ENCODE measurements around the gene PHF24.
"Not testable (repeated sequence)": the region's sequence is repeated elsewhere in the genome, so short reads cannot be mapped to it uniquely, and the experiment has no call there.

Gene PHF24

GRCh38 chr9:35010351-35010958, 52.4 kb downstream of the PHF24 start:
- Histone ChIP-seq H3K4me1 (peaks cover 10% of the 10 kb centered on the region), H4K20me1 (no peaks in the 10 kb centered on the region), H3K27me3 (no peaks in the 10 kb centered on the region), H3K9ac (no peak overlapping the region), H3K9me3 (peaks cover 20% of the 10 kb centered on the region), H3K4me3 (no peak overlapping the region), H3K36me3 (peaks cover 13% of the 10 kb centered on the region), H3K27ac (no peak overlapping the region), H3K4me2 (no peak overlapping the region)
- no peak for TF ChIP-seq Cebpa-rat (IDR thresholded peaks at IDR 0.05)

DNA sequence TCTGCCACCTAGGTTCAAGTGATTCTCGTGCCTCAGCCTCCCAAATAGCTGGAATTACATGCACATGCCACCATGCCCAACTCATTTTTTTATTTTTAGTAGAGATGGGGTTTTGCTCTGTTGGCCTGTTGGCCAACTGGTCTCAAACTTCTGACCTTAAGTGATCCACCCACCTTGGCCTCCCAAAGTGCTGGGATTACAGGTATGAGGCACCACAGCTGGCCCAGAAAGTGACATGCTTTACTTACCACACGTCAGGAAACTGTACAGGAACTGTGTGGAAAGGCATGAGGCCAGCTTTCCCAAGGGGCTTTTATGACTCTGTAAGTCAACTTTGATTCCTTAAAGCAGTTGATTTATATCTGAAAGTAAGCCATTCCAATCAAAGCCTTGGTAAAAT, 56.4 kb downstream of the PHF24 start:
- peaks cover 16% of the 10 kb centered on the region for H3K36me3 ChIP-seq
- H3K4me3 ChIP-seq: no peak overlapping the region
- H3K4me2 ChIP-seq: peak overlapping the region; percentile 26
- TF ChIP-seq Cebpa-rat (IDR thresholded peaks at IDR 0.05): no peak
- peaks cover 10% of the 10 kb centered on the region for H3K4me1 ChIP-seq
- no peaks in the 10 kb centered on the region for H3K27me3 ChIP-seq
- H3K9me3 ChIP-seq: peaks cover 42% of the 10 kb centered on the region
- no peak overlapping the region for H3K27ac ChIP-seq
- H3K9ac ChIP-seq: no peak overlapping the region
- H4K20me1 ChIP-seq: no peaks in the 10 kb centered on the region

- H3K9me3 ChIP-seq: peaks cover 11% of the 10 kb centered on the region
- not testable (repeated sequence) for H3K27ac ChIP-seq, H3K27me3 ChIP-seq, H4K20me1 ChIP-seq, H3K4me1 ChIP-seq, H3K9ac ChIP-seq, H3K36me3 ChIP-seq, H3K4me3 ChIP-seq
- 0 out of 2 replicates have a peak overlapping the region, but pooled peaks have one; percentile 8 for H3K4me2 ChIP-seq
Measured at GRCh38 chr9:35023443-35023842, 65.4 kb downstream of the PHF24 start.

DNA sequence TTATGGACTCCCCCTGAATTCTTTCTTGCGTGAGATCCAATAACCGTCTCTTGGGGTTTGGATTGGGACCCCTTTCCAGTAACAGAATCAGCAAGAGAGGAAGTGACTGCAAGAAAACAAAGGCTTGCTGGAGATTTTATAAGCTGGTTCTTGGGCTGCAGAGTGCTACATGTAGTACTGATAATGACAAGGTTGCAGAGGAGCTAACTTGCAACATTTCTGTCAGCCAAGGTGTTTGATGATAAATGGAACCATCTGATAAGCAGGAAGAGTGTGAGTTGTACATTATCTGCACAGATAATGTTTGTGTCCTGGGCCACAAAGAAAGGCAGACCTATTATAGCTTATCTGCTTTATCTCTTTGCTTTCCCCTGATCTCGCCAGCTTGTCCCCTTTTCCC, 68.6 kb downstream of the PHF24 start:
- no peak overlapping the region for H3K27ac ChIP-seq

DNA sequence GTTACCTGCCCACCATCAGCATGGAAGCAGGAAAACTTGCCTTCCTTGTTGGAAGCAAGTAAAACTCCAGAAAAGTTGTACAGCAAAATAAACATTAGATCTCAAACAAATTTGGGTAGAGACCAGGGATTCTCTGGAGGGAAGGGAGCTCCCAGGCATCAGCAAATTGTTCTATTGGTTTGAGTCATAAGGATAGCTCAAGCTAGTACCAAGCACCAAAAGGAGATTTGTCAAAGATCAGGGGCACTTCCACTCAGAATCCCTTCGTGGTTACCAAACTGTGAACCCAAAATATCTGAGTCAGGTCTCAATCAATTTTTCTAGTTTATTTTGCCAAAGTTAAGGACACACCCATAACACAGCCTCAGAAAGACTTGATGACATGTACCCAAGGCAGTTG, 69.3 kb downstream of the PHF24 start:
- no peak overlapping the region for H3K4me3 ChIP-seq
- H3K4me2 ChIP-seq: no peak overlapping the region
- H3K36me3 ChIP-seq: no peaks in the 10 kb centered on the region
- no peak overlapping the region for H3K27ac ChIP-seq
- no peaks in the 10 kb centered on the region for H4K20me1 ChIP-seq
- peaks cover 6% of the 10 kb centered on the region; the same call in 1 of the 2 replicates for H3K9me3 ChIP-seq
- TF ChIP-seq Cebpa-rat (IDR thresholded peaks at IDR 0.05): no peak
- no peaks in the 10 kb centered on the region for H3K27me3 ChIP-seq
- H3K9ac ChIP-seq: no peak overlapping the region
- no peaks in the 10 kb centered on the region for H3K4me1 ChIP-seq

More for the DNA sequence above, 68.6 kb downstream of the PHF24 start:
- Histone ChIP-seq H3K9ac (no peak overlapping the region), H3K36me3 (no peaks in the 10 kb centered on the region), H4K20me1 (no peaks in the 10 kb centered on the region), H3K4me1 (no peaks in the 10 kb centered on the region), H3K27me3 (no peaks in the 10 kb centered on the region), H3K4me2 (no peak overlapping the region), H3K9me3 (peaks cover 6% of the 10 kb centered on the region; the same call in 1 of the 2 replicates), H3K4me3 (no peak overlapping the region)
- no peak for TF ChIP-seq Cebpa-rat (IDR thresholded peaks at IDR 0.05)

GRCh38 chr9:35027860-35028259, 69.8 kb downstream of the PHF24 start:
- no peaks in the 10 kb centered on the region for H4K20me1 ChIP-seq
- no peak for TF ChIP-seq Cebpa-rat (IDR thresholded peaks at IDR 0.05)
- no peak overlapping the region for H3K4me2 ChIP-seq
- no peak overlapping the region for H3K4me3 ChIP-seq
- H3K27ac ChIP-seq: no peak overlapping the region
- no peak overlapping the region for H3K9ac ChIP-seq
- H3K9me3 ChIP-seq: peaks cover 6% of the 10 kb centered on the region; the same call in 1 of the 2 replicates
- H3K36me3 ChIP-seq: no peaks in the 10 kb centered on the region
- no peaks in the 10 kb centered on the region for H3K27me3 ChIP-seq
- H3K4me1 ChIP-seq: no peaks in the 10 kb centered on the region

GRCh38 chr9:35028341-35028740, 70.3 kb downstream of the PHF24 start:
- Histone ChIP-seq H3K4me1 (no peaks in the 10 kb centered on the region), H3K36me3 (no peaks in the 10 kb centered on the region), H3K27me3 (no peaks in the 10 kb centered on the region), H3K9me3 (peaks cover 6% of the 10 kb centered on the region; the same call in 1 of the 2 replicates), H3K4me3 (no peak overlapping the region), H4K20me1 (no peaks in the 10 kb centered on the region), H3K4me2 (no peak overlapping the region), H3K27ac (no peak overlapping the region), H3K9ac (no peak overlapping the region)
- TF ChIP-seq Cebpa-rat (IDR thresholded peaks at IDR 0.05): no peak

DNA sequence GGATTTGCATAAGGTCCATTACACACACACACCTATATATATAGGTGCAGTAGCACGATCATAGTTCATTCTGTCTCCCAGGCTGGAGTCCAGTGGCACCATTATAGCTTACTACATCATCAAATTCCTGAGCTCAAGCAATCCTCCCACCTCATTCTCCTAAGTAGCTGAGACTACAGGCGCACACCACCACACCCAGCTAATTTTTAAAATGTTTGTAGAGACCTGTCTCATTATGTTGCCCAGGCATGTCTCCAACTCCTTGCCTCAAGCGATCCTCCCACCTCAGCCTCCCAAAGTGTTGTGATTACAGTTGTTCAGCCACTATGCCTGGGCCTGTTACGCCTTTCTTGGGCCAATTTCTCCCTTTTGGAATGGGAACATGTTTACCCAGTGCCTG, 71.2 kb downstream of the PHF24 start:
- TF ChIP-seq Cebpa-rat (IDR thresholded peaks at IDR 0.05): no peak
- H3K27me3 ChIP-seq: no peaks in the 10 kb centered on the region
- no peaks in the 10 kb centered on the region for H3K4me1 ChIP-seq
- no peaks in the 10 kb centered on the region for H3K36me3 ChIP-seq
- no peak overlapping the region for H3K9ac ChIP-seq
- no peaks in the 10 kb centered on the region for H4K20me1 ChIP-seq
- no peak overlapping the region for H3K27ac ChIP-seq
- H3K4me3 ChIP-seq: no peak overlapping the region
- no peak overlapping the region for H3K4me2 ChIP-seq
- peaks cover 6% of the 10 kb centered on the region; the same call in 1 of the 2 replicates for H3K9me3 ChIP-seq

DNA sequence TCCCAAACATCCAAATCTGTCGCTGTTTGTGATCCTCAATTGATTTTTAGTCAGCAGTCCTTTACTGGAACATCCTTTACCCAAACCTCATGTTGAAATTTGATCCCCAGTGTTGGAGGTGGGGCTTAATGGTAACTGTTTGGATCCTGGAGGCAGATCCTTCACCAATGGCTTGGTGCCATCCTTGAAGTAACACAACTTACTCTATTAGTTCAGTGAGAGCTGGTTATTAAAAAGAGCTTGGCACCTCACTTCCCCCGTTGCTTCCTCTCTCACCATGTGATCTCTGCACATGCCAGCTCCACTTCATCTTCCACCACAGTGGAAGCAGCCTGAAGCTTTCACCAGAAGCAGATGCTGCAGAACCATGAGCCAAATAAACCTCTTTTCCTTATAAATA, 71.8 kb downstream of the PHF24 start:
- no peak for TF ChIP-seq Cebpa-rat (IDR thresholded peaks at IDR 0.05)
- Histone ChIP-seq H3K9ac (no peak overlapping the region), H3K4me3 (no peak overlapping the region), H3K9me3 (peaks cover 6% of the 10 kb centered on the region; the same call in 1 of the 2 replicates), H3K27ac (no peak overlapping the region), H3K27me3 (no peaks in the 10 kb centered on the region), H4K20me1 (no peaks in the 10 kb centered on the region), H3K36me3 (no peaks in the 10 kb centered on the region), H3K4me2 (no peak overlapping the region), H3K4me1 (no peaks in the 10 kb centered on the region)
